ENCODE measurements around the gene SYMPK.

SYMPK gene

GRCh38 chr19:45824531-45825262, 38.2 kb downstream of the SYMPK start:
- DNase-seq (ENCODE audit: low read depth in 1 of 2, low spot score in 1 of 2): no peak
- Histone ChIP-seq H3K27ac (replicated peaks) (no peak overlapping the region), H3K4me3 (replicated peaks; ENCODE audit: insufficient read depth, low read length) (no peak overlapping the region), H3K27me3 (ENCODE audit: insufficient read depth, poor library complexity, severe bottlenecking) (no peaks in the 10 kb centered on the region)
- TF ChIP-seq REST (IDR thresholded peaks at IDR 0.05; ENCODE audit: insufficient replicate concordance, low read depth) (no peak), POLR2AphosphoS5 (IDR thresholded peaks at IDR 0.05; ENCODE audit: low read depth) (no peak), CTCF (IDR thresholded peaks at IDR 0.05; ENCODE audit: insufficient read depth, low read length) (no peak), SPI1 (IDR thresholded peaks at IDR 0.05; ENCODE audit: borderline replicate concordance, low read depth) (no peak), GABPA (IDR thresholded peaks at IDR 0.05; ENCODE audit: low read depth) (no peak)

GRCh38 chr19:45824041-45824471, 38.9 kb downstream of the SYMPK start:
- Histone ChIP-seq H3K27me3 (ENCODE audit: insufficient read depth, poor library complexity, severe bottlenecking) (no peaks in the 10 kb centered on the region), H3K27ac (replicated peaks) (no peak overlapping the region), H3K4me3 (replicated peaks; ENCODE audit: insufficient read depth, low read length) (no peak overlapping the region)
- no peak for TF ChIP-seq GABPA (IDR thresholded peaks at IDR 0.05; ENCODE audit: low read depth)
- TF ChIP-seq CTCF (IDR thresholded peaks at IDR 0.05; ENCODE audit: insufficient read depth, low read length): no peak
- no peak for TF ChIP-seq POLR2AphosphoS5 (IDR thresholded peaks at IDR 0.05; ENCODE audit: low read depth)
- no peak for TF ChIP-seq REST (IDR thresholded peaks at IDR 0.05; ENCODE audit: insufficient replicate concordance, low read depth)
- no peak for TF ChIP-seq SPI1 (IDR thresholded peaks at IDR 0.05; ENCODE audit: borderline replicate concordance, low read depth)
- DNase-seq (ENCODE audit: low read depth in 1 of 2, low spot score in 1 of 2): no peak

GRCh38 chr19:45823182-45823581, 39.8 kb downstream of the SYMPK start:
- Histone ChIP-seq H3K4me3 (replicated peaks; ENCODE audit: insufficient read depth, low read length) (no peak overlapping the region), H3K27ac (replicated peaks) (no peak overlapping the region), H3K27me3 (ENCODE audit: insufficient read depth, poor library complexity, severe bottlenecking) (no peaks in the 10 kb centered on the region)
- no peak for TF ChIP-seq GABPA (IDR thresholded peaks at IDR 0.05; ENCODE audit: low read depth)
- no peak for TF ChIP-seq POLR2AphosphoS5 (IDR thresholded peaks at IDR 0.05; ENCODE audit: low read depth)
- TF ChIP-seq CTCF (IDR thresholded peaks at IDR 0.05; ENCODE audit: insufficient read depth, low read length): no peak
- no peak for TF ChIP-seq SPI1 (IDR thresholded peaks at IDR 0.05; ENCODE audit: borderline replicate concordance, low read depth)
- no peak for TF ChIP-seq REST (IDR thresholded peaks at IDR 0.05; ENCODE audit: insufficient replicate concordance, low read depth)
- DNase-seq (ENCODE audit: low read depth in 1 of 2, low spot score in 1 of 2): no peak

All from HL-60 (cell line).